22Rv1 (cell line): ENCODE measurements around the gene GCHFR.

Experiments
- ZFX ChIP-seq: fragments of 450-650 bp; IDR thresholded peaks from 2 replicates; pipeline ENCODE4 v1.6.1; 2017; ENCODE audit warnings: antibody characterized with exemption, borderline replicate concordance
- TF ChIP-seq, protein P1 (sequence below): fragments of 450-650 bp; IDR thresholded peaks from 2 replicates; pipeline ENCODE4 v1.5.1; 2017; ENCODE audit warnings: mild to moderate bottlenecking

DNA sequence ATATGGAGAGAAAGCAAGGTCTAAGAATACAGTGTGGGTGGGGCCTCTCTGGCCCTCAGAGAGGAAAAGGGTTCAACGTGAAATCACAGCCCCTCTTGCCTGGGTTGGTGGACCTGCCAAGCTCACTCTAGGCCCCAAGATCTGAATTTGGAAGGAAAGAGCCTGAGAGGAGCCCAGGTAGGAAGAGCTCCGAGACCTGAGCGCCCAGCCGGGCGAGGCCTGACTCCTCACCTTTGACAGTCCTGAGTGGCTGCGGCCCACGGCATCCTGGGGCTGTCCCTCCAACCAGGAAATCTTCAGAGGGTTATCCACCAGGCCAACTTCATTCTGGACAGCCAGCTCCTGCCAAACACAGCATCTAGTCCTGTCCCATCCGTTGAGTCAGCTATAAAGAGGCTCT, 9.6 kb downstream of the GCHFR start:
- no peak for TF ChIP-seq ZFX
- TF ChIP-seq, protein P1, sequence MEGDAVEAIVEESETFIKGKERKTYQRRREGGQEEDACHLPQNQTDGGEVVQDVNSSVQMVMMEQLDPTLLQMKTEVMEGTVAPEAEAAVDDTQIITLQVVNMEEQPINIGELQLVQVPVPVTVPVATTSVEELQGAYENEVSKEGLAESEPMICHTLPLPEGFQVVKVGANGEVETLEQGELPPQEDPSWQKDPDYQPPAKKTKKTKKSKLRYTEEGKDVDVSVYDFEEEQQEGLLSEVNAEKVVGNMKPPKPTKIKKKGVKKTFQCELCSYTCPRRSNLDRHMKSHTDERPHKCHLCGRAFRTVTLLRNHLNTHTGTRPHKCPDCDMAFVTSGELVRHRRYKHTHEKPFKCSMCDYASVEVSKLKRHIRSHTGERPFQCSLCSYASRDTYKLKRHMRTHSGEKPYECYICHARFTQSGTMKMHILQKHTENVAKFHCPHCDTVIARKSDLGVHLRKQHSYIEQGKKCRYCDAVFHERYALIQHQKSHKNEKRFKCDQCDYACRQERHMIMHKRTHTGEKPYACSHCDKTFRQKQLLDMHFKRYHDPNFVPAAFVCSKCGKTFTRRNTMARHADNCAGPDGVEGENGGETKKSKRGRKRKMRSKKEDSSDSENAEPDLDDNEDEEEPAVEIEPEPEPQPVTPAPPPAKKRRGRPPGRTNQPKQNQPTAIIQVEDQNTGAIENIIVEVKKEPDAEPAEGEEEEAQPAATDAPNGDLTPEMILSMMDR = no peak
